NCI-H2196 (cell line): ENCODE data around the gene INPP5D.

Source experiments
- DNase-seq: peaks from one replicate; lab custom pipeline; 2025; ENCODE audit not compliant: unreplicated experiment; lab: John Stamatoyannopoulos, UW

INPP5D gene

GRCh38 chr2:233031556-233032500, 28.3 kb upstream of the INPP5D start:
- DNase-seq, result no peak

GRCh38 chr2:233032551-233033320, 27.4 kb upstream of the INPP5D start, which contains the start of gene NEU2:
Gene NEU2 (plus strand): TSS chr2:233032672. CDS start chr2:233032672, 0 bp downstream.
- no peak for DNase-seq

- no peak for DNase-seq
Measured at GRCh38 chr2:233033672-233034071, 26.5 kb upstream of the INPP5D start.

- no peak for DNase-seq
Measured at GRCh38 chr2:233034091-233034882, 25.9 kb upstream of the INPP5D start.

- no peak for DNase-seq
Measured at GRCh38 chr2:233035426-233036161, 24.5 kb upstream of the INPP5D start.

GRCh38 chr2:233036162-233036838, 23.8 kb upstream of the INPP5D start:
- no peak for DNase-seq

- DNase-seq, result no peak
Measured at GRCh38 chr2:233037078-233037477, 23.1 kb upstream of the INPP5D start.

GRCh38 chr2:233039212-233039845, 20.8 kb upstream of the INPP5D start:
- DNase-seq, result no peak

GRCh38 chr2:233039846-233040530, 20.2 kb upstream of the INPP5D start:
- DNase-seq, result no peak

- DNase-seq, result no peak
Measured at GRCh38 chr2:233040571-233040970, 19.6 kb upstream of the INPP5D start.

GRCh38 chr2:233041722-233042323, 18.3 kb upstream of the INPP5D start:
- DNase-seq, result no peak

- no peak for DNase-seq
Measured at GRCh38 chr2:233042549-233042948, 17.6 kb upstream of the INPP5D start.

- no peak for DNase-seq
Measured at GRCh38 chr2:233044974-233045605, 15.1 kb upstream of the INPP5D start.

- DNase-seq, result no peak
Measured at GRCh38 chr2:233047206-233047605, 12.9 kb upstream of the INPP5D start.

GRCh38 chr2:233047667-233048066, 12.5 kb upstream of the INPP5D start:
- no peak for DNase-seq

- no peak for DNase-seq
Measured at GRCh38 chr2:233048569-233049193, 11.5 kb upstream of the INPP5D start.

- DNase-seq, result no peak
Measured at GRCh38 chr2:233049194-233049761, 10.9 kb upstream of the INPP5D start.
